HG02588 (cell line): ENCODE results near the gene FBLN2.

Experiments used
- ATAC-seq: cut with Tn5 transposase; IDR thresholded peaks from one replicate; pipeline ENCODE4 v1.9.1; 2021; ENCODE audit warnings: mild to moderate bottlenecking, moderate library complexity; ENCODE audit not compliant: unreplicated experiment

Gene FBLN2

DNA sequence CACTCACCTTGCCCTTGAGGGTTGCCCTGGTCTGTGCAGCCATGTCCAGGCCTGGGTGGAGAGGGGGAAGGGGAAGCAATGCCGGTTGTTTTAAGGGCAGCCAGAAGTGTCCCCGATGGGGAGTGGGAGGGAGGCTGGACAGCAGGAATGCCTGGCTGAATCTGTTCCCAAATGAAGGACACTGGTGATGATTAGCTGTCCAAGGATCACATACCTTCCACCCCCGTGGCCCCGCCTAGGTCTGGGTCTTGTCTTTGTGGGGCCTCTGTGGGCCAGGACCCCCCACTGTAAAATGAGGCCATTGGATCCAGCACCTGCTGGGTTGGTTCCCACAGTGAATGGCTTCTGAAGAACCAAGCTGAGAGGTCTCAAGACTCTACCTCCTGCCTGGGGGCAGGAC is 71.4 kb downstream of the FBLN2 start:
- no peak for ATAC-seq

DNA sequence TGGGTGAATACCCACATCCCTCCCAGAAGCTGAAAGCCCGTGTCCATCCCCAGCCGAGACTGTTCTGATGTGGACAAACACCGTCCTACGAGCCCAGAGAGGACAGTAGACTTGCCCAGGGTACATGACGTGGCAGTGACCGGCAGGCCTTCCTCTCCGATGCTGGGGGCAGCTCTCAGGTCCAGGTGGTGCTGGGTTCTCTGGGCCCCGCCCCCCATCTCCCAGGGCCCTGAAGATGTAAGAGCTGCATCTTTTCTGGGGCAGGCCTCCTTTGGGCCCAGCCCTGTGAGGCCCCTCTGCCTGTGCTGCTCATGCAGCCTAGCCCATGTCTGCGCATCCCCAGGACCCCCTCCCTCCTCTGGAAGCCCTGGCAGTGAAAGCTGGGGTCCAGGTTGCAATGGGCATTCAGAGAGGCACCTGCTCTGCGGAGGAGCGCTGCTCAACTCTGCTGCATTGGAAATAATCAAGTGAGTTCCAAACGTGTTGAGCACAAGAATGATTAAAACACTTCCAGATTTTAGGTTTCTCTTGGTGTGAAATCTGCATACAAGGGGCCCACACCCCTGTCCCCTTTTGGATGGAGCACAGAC is 71.9 kb downstream of the FBLN2 start:
- no peak for ATAC-seq

DNA sequence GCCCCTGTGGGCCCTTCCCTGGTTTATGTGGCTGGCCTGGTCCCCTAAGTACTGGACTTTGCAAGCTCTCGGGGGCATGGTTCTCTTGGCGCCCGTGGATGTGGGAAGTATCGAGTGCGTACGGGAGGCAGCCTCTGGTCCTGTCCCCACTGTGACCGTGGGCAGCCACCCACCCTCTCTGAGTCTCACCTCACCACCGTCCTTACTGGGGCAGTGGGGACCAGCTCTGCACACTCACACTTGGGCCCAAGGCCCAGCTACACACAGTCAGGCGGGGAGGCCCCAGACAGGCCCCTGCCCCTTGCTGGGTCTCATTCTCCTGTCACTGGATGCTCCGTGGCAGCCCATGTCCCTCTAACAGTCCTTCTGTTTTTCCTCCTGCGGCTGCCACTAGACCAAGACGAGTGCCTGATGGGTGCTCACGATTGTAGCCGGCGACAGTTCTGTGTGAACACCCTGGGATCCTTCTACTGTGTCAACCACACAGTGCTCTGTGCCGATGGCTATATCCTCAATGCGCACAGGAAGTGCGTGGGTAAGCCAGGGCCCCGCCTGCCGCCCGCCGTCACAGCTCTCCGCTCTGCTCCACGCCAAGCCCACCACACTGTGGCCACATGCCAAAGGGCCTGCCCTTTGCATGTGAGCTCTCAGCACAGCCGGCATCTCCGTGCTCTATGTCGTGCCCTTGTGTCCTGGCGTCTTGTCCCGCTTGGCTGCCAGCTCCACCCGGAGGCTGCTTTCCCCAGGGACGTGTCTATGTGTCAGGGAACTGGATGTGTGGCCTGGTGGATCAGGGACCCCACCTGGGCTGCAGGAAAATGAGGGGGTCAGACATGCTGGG is 72.7 kb downstream of the FBLN2 start:
- no peak for ATAC-seq

DNA sequence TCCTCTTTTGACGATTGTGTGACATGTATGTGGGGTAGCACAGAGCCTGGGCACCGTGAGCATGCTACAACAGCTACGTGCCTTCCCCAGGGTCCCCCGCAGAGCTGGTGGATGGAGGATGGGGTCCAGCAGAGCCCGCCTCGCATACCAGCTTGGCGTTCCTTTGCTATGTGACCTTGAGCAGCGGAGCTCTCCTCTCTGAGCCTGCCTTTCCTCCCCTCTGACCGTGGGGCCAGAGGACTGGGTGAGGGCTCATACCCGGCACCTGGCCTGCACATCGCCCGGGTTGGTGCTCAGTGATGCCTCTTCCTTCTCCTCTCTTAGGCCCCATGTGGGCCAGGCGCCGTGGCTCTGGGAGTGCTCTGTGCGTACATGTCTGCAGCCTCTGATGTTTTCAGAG is 73.4 kb downstream of the FBLN2 start:
- ATAC-seq: no peak

DNA sequence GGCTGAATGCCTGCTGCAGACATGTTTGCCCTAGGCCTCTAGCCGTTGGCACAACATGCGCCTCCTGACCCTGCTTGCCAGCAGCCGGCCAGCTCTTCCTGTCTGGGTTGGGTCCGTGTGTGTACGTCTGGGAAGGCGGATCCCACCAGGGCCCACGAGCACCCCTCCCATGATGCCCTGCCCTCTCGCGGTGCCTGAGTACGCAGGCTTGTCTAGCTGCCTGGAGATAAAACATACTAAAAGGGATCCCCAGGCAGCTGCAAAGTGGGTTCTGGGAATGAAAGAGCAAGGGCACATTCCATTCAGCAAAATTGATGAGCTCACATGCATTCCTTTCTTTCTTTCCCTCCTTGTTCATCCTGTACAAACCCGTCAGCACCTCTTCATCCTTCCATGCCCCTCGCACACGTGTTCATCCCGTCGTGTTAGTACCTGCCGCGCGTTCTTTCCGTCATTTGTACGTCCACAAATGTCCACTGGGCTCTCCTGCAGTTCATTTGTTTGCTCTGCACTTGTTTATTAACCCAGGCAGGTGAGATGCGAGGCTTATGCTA is 74.3 kb downstream of the FBLN2 start:
- no peak for ATAC-seq

DNA sequence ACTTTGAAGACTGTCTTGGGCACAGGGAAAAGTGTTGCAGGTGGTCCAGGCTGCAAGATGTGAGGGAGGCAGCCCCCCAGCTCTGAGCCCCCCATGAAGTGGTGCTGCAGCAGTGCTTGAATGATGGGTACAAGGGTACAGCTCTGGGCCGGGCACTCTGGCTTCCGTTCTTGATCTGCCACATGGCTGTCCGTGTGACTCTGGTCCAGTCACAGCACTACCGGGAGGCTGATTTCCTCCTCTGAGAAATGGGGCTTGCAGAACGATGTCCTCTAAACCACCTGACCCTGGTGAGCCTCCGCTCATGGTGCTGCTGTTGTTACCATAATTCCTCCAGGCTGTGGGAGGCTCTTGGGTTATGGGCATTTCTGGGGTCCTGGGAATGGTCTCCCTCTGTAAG is 75.1 kb downstream of the FBLN2 start:
- ATAC-seq: no peak

DNA sequence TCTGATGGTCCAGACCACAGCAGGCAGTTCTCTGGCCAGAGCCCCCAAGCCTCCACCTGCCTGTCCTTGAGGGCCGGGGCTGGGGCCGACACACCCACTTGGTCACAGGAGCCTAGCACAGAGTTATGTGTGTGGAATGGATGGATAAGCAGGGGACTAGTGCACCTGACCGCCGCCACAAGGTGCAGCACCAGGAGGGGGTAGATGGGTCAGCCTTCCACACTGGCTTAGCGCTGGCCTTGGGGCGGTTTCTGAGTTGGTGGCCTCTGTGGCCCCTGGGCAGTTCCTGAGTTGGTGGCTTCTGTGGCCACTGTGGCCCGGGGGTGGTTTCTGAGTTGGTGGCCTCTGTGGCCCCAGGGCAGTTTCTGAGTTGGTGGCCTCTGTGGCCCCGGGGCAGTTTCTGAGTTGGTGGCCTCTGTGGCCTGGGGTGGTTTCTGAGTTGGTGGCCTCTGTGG is 75.8 kb downstream of the FBLN2 start:
- ATAC-seq: no peak

DNA sequence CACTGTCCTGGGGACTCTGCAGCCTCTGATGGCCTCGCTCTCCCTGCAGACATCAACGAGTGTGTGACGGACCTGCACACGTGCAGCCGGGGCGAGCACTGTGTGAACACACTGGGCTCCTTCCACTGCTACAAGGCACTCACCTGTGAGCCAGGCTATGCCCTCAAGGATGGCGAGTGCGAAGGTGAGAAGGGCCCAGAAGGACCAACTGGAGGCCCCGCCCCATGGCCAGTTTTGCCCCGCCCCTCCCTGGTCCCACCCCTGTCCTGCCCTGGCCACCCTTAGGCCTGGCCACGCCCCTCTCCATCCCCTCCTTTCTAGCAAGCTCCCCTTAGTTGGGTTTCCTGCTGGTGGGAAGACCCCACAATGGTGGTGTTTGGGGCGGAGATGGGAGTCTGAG is 77.5 kb downstream of the FBLN2 start:
- no peak for ATAC-seq

DNA sequence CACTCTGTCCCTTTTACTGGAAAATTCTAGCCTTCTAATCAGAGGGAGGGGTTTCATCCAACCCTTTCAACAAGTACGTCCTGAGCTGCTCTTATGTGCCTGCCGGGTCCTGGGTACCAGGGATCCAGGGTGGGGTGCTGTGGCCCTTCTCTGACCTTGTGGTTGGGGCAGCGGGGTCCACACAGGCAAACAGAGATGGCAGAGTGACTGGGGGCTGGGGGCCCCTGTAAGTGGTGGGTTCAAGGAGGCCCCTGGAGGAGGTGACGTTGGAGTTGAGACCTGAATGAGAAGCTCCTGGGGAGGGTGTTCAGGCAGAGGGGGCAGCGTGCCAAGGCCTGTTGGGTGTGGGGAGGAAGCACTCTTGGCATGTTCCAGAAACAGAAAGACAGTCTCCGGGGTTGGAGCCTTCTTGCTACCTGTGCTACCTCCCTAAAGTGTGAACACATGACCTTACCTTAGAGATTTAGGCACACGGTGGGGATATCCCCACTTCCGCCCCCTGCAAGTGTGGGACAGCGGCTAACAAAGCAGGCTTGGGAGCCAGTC is 78.1 kb downstream of the FBLN2 start:
- no peak for ATAC-seq

DNA sequence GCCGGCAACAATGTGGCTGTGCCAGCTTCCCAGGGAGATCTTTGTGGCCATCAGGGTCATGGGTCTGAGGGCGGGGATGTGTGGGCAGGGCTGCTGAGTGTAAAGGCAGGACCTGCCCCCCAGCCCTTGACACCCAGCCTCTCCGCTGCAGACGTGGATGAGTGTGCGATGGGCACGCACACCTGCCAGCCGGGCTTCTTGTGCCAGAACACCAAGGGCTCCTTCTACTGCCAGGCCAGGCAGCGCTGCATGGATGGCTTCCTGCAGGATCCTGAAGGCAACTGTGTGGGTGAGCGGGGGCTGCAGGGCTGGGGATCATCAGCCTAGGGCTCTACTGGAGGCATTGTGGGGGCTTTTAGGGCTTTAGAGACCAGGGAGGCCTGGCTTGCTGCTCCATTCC is 78.8 kb downstream of the FBLN2 start:
- no peak for ATAC-seq

DNA sequence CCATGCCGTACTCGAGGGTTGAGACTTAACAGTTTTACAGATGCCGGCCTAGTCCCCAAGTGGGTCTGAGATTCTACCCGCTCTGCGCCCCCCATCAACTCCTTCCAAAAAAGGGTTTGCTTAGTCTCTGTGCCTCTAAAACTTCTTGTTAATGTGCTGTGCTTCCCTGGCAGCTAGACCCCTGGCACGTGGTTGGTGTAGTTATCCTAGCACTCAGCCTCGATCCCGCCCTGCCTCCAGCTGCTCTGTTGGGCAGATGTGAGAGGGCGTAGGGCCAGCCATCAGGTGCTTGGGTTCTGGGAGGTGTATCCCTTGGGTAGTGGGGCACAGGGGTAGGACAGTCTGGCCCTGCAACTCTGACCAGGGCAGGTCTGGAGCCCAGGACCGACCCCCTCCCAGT is 79.5 kb downstream of the FBLN2 start:
- no peak for ATAC-seq

DNA sequence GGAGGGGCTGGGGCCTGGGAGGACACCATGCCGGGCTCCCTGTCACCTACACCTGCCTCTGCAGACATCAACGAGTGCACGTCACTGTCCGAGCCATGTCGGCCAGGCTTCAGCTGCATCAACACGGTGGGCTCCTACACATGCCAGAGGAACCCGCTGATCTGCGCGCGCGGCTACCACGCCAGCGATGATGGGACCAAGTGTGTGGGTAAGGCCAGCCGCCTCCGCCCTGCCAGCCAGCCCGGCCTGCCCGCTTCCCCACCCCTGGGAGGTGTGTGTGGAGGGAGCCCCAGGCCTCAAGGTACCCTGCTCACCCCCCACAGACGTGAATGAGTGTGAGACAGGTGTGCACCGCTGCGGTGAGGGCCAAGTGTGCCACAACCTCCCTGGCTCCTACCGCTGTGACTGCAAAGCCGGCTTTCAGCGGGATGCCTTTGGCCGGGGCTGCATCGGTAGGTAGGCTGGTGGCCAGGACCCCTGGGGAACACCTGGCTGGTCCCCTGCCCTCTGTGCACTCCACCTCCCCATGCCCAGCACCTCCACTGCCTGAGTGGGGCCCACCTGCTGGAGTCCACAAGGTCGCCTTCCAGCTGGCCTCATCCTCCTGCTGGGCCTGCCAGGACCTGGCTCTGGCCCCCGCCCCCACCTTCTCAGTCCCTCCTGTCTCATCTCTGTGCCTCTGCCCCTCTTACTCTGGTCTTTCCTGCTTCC is 80.1 kb downstream of the FBLN2 start:
- ATAC-seq: no peak

DNA sequence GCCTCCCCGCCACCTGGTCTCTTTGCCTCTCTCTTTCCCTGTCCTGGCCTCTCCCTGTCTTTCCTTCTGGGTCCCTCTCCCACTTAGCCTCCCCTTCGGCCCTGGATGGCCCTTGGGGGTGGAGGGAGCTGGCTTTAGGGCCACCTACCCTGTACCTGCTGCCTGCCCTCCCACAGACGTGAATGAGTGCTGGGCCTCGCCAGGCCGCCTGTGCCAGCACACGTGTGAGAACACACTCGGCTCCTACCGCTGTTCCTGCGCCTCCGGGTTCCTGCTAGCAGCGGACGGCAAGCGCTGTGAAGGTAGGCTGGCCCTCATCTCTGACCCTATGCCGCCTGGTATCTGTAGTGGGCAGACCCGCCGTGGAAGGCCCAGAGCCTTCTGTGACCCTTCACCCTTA is 80.7 kb downstream of the FBLN2 start:
- ATAC-seq: no peak

DNA sequence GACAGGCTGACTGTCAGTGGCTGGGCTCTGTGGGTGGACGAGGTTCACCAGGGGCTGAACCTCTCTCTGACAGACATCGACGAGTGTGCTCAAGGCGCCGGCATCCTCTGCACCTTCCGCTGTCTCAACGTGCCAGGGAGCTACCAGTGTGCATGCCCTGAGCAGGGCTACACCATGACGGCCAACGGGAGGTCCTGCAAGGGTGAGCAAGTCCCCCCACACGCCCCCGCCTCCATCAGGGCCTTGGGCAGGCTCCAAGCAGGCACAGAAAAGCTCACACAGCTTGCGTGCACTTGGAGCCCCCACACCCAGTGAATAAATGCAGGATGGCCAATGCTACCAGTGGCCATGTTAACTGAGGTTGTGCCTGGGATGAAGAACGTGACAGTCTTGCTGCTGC is 82.3 kb downstream of the FBLN2 start:
- no peak for ATAC-seq

DNA sequence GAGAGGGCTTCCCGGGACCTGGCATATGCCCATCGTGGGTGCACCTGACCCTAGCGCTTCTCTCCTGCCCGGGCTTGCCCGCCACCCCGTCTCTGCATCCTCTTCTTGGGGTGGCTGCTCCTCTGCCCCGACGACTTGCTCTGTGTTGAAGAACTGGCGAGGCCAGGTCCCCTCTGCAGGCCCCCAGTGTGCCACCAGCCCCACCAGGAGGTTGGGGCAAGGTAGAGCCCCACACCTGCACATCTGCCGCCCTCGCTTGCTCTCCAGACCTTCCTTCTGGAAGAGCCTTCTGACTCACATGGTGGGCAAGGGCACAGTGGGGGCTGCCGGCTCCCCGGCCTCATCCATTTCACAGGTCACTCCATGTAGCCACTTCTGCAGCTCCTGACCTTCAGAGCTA is 84.3 kb downstream of the FBLN2 start:
- ATAC-seq: no peak

DNA sequence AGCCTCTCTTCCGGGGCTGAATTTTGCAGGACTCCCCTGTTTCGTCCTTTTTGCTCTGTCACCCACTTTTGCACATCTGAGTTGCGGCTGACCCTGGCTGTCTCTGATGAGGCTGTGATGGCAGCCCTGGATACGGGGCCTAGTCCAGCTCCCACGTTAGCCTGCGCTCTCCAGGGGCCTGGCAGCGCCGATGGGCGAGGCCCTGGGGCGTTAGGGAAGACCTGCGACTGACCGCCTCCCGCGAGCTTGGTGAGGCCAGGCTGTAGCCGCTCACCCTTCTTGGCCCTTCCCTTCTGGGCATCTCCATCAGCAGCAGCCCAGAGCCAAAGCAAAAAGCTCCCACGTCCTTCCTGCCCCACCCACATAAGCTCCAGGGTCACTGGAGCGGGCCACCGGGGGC is 85.2 kb downstream of the FBLN2 start:
- ATAC-seq: no peak

DNA sequence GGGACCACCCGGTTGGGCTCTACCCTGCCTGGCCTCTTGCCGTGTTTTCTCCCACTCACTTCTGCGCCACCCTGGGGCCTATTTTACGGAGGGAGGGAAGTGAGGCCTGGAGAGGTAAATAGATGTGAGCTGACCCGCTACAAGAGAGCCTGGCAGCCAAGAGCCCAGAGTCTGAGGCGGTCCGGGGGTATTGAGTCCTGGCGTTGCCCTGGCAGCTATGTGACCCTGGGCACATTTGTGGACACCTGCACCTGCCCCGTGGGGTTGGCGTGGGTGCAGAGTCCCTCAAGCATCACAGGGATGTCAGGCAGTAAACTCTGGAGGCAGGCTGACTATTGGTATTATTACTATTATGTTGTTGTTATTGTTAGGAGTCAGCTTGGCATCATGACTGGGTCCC is 85.7 kb downstream of the FBLN2 start:
- ATAC-seq: no peak

DNA sequence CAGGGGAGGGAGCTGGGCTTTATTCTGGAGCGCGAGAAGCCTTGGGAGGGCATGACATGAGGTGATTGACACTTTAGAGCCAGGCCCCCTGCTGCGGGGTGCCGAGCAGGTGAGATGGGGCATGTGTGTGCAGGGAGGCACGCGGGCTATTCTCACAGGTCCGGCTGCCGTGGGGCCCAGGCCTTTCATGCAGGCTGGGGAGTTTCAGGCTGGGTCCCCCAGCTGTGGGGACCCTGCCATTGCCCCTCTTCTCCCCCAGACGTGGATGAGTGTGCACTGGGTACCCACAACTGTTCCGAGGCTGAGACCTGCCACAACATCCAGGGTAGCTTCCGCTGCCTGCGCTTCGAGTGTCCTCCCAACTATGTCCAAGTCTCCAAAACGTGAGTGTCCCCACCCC is 87.3 kb downstream of the FBLN2 start:
- ATAC-seq: no peak

DNA sequence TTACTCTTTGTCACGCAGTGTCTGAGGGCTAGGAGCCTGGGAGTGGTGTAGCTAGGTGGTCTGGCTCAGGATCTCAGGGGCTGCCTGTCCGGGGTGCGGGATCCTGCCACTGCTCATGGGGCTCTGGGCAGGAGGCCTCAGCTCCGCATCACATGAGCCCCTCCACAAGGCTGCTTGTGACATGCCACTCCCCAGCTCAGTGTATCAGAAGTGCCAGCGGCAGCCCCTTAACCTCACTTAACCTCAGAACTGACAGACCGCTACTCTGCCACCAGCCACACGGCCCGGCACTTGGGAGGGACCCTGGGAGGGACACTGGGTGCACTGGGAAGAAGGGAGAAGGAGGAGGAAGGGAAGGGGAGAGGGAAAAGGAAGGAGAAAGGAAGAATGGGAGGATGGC is 87.9 kb downstream of the FBLN2 start:
- no peak for ATAC-seq

DNA sequence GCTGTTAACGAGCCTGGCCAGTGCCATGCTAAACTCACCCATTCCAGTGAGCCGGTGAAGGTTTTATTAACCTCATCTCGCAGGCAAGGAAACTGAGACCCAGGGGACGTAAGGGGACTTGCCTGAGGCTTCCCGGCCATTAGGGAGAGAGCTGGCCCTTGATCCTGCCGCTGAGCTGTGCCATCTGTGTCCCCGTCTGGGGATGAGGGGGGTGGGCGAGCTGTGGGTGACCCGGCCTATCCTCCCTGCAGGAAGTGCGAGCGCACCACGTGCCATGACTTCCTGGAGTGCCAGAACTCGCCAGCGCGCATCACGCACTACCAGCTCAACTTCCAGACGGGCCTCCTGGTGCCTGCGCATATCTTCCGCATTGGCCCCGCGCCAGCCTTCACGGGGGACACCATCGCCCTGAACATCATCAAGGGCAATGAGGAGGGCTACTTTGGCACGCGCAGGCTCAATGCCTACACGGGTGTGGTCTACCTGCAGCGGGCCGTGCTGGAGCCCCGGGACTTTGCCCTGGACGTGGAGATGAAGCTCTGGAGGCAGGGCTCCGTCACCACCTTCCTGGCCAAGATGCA is 88.5 kb downstream of the FBLN2 start:
- ATAC-seq: no peak

DNA sequence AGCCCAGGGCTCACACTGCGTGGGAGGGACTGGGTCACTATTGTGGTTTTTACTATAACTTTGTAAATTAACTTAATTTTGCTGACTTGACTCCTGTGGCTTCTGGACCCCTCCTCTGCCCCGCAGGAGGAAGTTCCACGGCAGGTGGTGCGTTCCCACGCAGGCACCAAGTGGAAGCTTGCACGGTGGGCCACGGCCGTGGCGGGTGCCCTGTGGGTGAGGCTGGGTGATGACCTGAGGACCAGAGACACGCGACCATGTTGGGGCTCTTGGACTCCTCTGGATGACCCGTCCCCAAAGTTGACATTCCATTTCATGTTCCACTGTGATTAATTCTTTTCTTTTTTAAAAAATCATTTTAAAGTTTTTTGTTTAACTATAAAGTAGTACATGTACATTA is 89.0 kb downstream of the FBLN2 start:
- ATAC-seq: no peak
